Raji (cell line): ENCODE results near the gene TTC9B.

Source experiments
- POLR2A ChIP-seq: IDR thresholded peaks from 2 replicates; pipeline ENCODE4 v1.6.1; 2011; ENCODE audit warnings: low read depth, low read length, control low read depth; ENCODE audit not compliant: insufficient read depth

Gene TTC9B

GRCh38 chr19:40254714-40255418, 36.7 kb upstream of the TTC9B start:
- no peak for TF ChIP-seq POLR2A

DNA sequence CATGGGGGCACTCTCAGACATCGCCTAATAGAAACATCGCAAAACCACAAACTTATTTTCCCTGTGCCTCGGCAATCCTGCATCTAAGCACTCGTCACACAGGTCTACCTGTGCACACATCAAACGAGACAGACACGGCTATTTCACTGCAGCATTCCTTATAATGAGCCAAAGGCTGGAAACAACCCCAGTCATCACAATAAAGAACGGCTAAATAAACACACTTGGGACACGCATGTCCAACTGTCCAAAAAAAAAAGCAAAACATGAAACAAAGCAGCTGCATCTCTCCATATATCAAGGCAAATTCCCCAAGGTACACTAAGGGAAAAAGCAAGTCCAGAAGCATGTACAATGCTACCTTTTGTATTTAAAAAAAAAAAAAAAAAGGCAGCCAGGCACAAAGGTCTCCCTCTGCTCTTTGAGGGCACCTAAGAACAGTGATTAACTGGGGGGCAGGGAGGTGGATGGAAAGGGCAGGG, 35.5 kb upstream of the TTC9B start:
- TF ChIP-seq POLR2A = no peak

DNA sequence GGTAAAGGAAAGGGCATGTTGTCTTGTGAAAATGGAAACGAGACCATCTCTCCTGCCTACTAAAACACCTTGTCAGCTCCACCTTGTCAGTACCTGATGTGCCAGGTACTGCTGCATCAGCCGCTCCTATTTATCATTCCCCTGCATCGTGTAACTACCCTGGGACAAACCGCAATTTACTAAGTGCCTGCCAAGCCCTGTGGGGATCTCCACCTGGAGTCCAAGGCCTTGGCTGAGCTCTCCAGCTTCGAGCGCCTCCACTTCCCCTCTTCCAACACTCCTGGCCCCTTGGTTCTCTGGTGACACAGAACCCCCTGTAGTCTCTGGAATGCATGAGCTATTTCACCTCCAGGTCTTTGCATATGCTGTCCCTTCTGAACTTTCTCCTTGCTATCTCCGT, 34.2 kb upstream of the TTC9B start:
- TF ChIP-seq POLR2A = no peak

- TF ChIP-seq POLR2A = no peak
Observed at GRCh38 chr19:40251991-40252390, 33.8 kb upstream of the TTC9B start.

- no peak for TF ChIP-seq POLR2A
Observed at GRCh38 chr19:40251244-40251643, 33.1 kb upstream of the TTC9B start.

GRCh38 chr19:40249781-40250180, 31.6 kb upstream of the TTC9B start:
- no peak for TF ChIP-seq POLR2A

DNA sequence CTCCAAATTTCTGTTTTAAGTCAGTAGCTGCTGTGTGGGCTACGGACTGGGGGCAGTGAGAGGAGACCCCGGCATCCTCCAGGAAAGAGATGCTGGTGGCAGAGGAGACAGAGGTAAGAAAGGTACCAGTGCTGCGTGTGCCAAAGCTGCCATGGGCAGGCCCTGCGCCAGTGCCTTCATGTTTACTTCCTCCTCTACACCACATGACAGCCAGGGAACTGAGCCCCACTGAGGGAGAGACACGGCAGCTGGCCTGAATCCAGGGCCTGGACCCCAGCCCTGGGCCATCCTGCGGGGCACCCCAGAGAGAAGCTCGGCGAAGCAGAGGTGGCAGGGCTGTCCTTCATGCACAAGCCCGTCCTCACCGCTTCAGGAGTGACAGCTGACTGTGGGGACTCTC, 31.0 kb upstream of the TTC9B start:
- no peak for TF ChIP-seq POLR2A

DNA sequence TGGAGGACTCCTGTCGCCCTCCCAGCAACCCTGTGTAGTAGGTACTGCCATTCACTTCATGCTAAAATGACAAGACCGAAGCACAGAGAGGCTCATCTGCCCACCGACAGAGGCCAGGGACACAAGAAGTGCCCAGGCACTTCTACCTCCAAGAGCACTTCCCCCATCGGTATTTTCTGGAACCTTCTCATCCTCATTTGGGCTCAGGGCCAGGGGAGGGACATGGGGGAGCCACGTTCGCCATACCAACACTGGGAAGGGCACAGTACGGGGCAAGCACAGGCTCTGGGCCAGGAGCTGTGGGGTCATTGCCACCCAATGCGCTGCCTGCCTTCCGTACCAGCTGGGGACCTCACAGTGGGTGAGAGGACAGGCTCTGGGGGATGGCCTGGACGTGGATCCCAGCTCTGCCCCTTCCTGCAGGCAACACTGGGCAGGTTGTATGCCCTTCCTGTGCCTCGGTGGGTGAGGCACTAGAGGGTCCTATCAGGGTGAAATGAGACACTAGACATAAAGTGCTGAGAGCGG, 29.6 kb upstream of the TTC9B start:
- no peak for TF ChIP-seq POLR2A

GRCh38 chr19:40247178-40247577, 29.0 kb upstream of the TTC9B start:
- no peak for TF ChIP-seq POLR2A

DNA sequence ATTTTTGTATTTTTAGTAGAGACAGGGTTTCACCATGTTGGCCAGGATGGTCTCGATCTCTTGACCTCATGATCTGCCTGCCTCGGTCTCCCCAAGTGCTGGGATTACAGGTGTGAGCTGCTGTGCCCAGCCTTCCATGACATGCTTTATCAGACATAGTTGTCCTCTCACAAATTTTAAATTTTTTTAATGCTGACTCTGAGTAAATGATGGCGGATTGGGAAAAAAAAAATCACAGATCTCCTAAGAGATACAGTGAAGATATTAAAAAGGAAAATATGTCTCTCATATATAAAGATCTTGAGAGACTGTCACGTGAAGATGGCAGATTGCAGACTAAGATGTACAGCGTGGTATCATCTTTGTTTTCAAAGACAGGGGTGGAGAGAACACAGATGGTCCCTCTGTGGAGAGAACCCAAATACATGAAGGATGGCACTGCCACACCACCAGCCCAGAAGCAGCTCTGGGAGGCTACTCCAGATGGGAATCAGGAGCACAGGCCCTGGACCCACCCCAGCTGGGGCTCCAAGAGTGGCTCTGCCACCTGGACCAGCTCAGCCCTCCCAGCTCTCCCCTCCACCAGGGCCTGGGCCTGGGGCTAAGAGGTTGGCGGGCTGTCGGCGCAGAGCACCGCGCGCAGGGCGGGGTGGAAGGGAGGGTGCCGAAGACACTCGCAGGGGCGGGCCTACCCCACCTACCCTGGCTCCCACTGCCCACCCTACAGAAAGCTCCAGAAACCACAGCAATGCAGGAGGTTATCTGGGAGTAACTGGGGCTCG, 28.3 kb upstream of the TTC9B start:
- TF ChIP-seq POLR2A = no peak

GRCh38 chr19:40245506-40246128, 27.4 kb upstream of the TTC9B start:
- TF ChIP-seq POLR2A = no peak

DNA sequence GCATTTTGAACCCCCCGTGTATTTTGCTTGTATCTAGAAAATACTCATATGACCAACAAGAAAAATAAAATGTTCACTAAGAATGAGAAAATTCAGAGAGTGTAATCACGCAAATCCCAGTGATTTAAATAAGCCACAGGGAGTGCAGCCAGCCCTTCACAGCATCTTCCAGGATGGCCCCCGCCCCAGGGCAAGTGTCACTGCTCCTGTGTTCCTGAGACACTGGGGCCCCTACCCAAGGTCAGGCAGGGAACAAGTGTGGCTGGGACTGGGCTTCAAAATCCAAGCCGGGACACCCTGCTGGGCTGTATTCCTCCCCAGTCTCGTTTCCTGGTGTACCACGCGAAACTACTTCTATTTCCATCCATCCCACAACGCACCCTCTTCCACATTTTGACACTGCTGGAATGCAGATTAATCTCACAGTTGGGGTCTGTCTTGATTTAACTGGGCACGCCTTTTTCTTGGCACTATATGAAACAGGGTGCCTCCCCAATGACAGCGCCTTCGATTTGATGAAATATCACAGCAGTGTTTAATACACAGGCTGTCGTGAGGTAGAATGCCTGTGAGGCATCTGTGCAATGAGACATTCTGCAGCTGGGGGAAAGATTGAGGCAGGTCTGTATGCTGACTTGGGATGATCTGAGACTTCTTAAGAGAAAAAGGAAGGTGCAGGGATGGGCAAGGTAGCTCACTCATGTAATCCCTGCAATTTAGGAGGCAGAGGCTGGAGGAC, 26.6 kb upstream of the TTC9B start:
- TF ChIP-seq POLR2A = no peak

GRCh38 chr19:40243181-40243580, 25.0 kb upstream of the TTC9B start:
- no peak for TF ChIP-seq POLR2A

DNA sequence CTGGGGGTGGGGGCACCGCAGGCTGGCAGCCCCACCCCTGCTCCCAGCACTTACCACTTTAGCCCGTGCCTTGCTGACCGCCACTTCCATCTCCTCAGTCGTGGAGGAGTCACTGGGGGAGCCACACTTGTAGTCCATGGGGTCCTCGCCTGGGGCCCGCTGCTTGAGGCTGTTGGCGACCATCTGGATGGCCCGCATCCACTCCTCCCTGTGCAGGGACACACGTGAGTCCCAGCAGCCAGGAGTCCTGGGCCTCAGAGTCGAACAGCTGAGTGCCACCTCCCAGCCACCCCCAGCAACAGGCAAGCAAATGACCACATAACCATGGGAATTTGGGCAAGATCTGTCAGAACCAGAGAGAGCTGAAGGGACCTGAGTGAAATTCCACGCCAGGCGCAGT, 24.3 kb upstream of the TTC9B start:
- no peak for TF ChIP-seq POLR2A

- no peak for TF ChIP-seq POLR2A
Observed at GRCh38 chr19:40241809-40242384, 23.7 kb upstream of the TTC9B start.

DNA sequence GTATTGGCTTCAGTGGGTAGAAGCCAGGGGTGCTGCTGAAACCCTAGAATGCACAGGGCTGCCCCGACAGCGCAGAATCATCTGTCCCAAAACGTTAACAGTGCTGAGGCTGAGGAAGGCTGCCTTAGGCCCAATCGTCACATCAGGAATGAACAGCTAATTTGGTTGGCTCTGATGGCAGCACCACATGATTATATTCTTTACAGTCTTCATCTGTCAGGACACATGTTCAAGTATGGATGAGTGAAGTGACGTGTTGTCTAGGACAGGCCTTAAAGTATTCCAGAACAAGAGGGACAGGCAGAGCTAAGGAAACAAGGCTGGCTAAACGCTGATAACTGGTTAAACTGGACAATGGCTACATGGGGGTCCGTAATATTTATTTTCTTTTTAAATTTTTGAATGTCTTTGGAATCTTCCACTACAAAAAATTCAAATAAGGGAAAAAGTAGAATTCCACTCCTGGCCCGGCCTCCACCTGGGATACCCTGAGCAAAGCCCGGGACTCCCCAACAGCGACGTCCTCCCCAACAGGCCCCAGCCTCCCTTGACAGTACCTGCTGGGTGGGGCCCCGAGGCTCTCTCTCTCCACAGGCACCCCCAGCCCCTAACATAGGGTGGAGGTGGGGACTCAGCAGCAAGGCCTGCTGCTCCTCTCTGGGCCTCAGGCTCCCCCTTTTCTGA, 23.1 kb upstream of the TTC9B start:
- TF ChIP-seq POLR2A = no peak
